COLO668 (cell line): ENCODE results near the gene SNX5.

Experiments used
- DNase-seq: peaks from one replicate; lab custom pipeline; 2025; ENCODE audit not compliant: unreplicated experiment; lab: John Stamatoyannopoulos, UW

SNX5 gene

GRCh38 chr20:17919149-17919548 lies 49.4 kb downstream of the SNX5 start:
- no peak for DNase-seq

GRCh38 chr20:17917832-17918618 lies 50.6 kb downstream of the SNX5 start:
- DNase-seq = no peak

GRCh38 chr20:17916433-17916891 lies 52.1 kb downstream of the SNX5 start:
- no peak for DNase-seq

- DNase-seq = no peak
Measured at GRCh38 chr20:17914957-17915356, 53.6 kb downstream of the SNX5 start.

- no peak for DNase-seq
Measured at GRCh38 chr20:17912916-17913315, 55.7 kb downstream of the SNX5 start.

- no peak for DNase-seq
Measured at GRCh38 chr20:17911927-17912326, 56.7 kb downstream of the SNX5 start.

- DNase-seq = no peak
Measured at GRCh38 chr20:17910828-17911294, 57.7 kb downstream of the SNX5 start.

- DNase-seq = no peak
Measured at GRCh38 chr20:17909869-17910321, 58.7 kb downstream of the SNX5 start.

- no peak for DNase-seq
Measured at GRCh38 chr20:17905544-17905943, 63.0 kb downstream of the SNX5 start.

GRCh38 chr20:17904027-17904426 lies 64.6 kb downstream of the SNX5 start:
- DNase-seq = no peak

- no peak for DNase-seq
Measured at GRCh38 chr20:17902531-17903083, 66.0 kb downstream of the SNX5 start.

GRCh38 chr20:17901971-17902370 lies 66.6 kb downstream of the SNX5 start:
- no peak for DNase-seq

GRCh38 chr20:17898548-17898994 lies 70.0 kb downstream of the SNX5 start:
- peak; percentile 74 for DNase-seq

GRCh38 chr20:17897566-17898307 lies 70.9 kb downstream of the SNX5 start:
- no peak for DNase-seq

GRCh38 chr20:17896771-17897369 lies 71.7 kb downstream of the SNX5 start:
- DNase-seq = no peak

GRCh38 chr20:17896193-17896723 lies 72.3 kb downstream of the SNX5 start:
- no peak for DNase-seq

- no peak for DNase-seq
Measured at GRCh38 chr20:17895641-17896171, 72.9 kb downstream of the SNX5 start.

GRCh38 chr20:17893445-17893844 lies 75.1 kb downstream of the SNX5 start:
- DNase-seq = no peak

- no peak for DNase-seq
Measured at GRCh38 chr20:17892189-17892938, 76.2 kb downstream of the SNX5 start.
